ENCODE data around the gene CCDC12.

CCDC12 gene

DNA sequence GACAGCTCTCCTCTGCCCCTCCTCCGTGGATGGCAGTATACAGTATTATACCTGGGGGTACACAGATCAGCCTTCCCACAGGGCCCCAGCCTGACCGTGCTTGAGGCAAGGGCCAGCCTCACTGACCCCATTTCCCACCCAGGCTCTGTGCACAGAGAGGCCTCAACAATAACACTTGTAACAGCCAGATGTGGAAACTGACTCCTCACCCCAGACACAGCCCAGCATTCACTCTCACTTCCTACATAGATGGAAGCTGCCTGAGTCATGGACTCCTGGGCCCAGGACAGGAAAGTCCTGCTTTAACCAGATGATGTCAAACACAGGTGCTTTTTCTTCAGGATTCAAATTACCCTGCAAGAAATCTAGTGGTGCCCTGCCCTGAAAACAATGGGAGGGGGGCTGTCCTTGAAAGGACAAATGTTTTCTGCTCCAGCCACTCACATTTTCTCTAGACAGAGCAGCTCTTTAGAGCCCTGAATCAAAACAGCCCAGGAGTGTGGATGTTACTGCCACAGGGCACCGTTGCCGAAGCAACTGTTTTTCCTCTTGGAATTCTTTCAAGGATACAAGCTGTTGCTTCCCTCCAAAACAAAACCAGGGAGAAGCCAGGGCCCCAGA is 16.4 kb downstream of the CCDC12 start:
- H3K4me1 ChIP-seq (ENCODE audit: control insufficient read depth, insufficient read depth, low read length): peaks cover 10% of the 10 kb centered on the region
- H3K4me3 ChIP-seq (ENCODE audit: low read depth, low read length): no peak overlapping the region
- peaks cover 9% of the 10 kb centered on the region for H3K36me3 ChIP-seq (ENCODE audit: control insufficient read depth, insufficient read depth, low read length)
- H3K27me3 ChIP-seq (ENCODE audit: control insufficient read depth, insufficient read depth, low read length): no peaks in the 10 kb centered on the region
- H3K27ac ChIP-seq (ENCODE audit: low read depth, low read length): peak overlapping the region; percentile 57
- H3K9me3 ChIP-seq (ENCODE audit: control insufficient read depth, insufficient read depth, low read length): peaks cover 4% of the 10 kb centered on the region; the same call in 1 of the 2 replicates
- H3K9ac ChIP-seq (ENCODE audit: low read depth, low read length): no peak overlapping the region

DNA sequence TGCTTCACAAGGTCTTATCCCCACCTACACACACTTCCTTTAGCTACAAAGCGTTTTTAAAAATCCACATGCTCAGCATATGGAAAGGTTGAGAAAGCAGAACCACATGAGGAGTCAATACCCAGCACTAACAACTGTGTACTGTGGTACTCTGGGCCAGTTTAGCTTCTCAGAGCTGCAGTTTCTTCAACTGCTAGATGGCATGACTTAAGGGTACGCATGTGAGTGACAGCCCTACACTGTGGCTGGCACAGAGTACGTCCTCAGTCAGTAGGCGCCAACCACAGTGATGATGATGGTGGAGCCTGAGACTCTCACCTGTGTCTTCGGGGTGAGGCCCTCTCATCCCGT is 17.4 kb downstream of the CCDC12 start:
- Histone ChIP-seq H3K4me1 (ENCODE audit: control insufficient read depth, insufficient read depth, low read length) (peaks cover 17% of the 10 kb centered on the region), H3K9me3 (ENCODE audit: control insufficient read depth, insufficient read depth, low read length) (peaks cover 4% of the 10 kb centered on the region; the same call in 1 of the 2 replicates), H3K27me3 (ENCODE audit: control insufficient read depth, insufficient read depth, low read length) (no peaks in the 10 kb centered on the region), H3K9ac (ENCODE audit: low read depth, low read length) (no peak overlapping the region), H3K36me3 (ENCODE audit: control insufficient read depth, insufficient read depth, low read length) (peaks cover 6% of the 10 kb centered on the region), H3K27ac (ENCODE audit: low read depth, low read length) (no peak overlapping the region), H3K4me3 (ENCODE audit: low read depth, low read length) (no peak overlapping the region)

DNA sequence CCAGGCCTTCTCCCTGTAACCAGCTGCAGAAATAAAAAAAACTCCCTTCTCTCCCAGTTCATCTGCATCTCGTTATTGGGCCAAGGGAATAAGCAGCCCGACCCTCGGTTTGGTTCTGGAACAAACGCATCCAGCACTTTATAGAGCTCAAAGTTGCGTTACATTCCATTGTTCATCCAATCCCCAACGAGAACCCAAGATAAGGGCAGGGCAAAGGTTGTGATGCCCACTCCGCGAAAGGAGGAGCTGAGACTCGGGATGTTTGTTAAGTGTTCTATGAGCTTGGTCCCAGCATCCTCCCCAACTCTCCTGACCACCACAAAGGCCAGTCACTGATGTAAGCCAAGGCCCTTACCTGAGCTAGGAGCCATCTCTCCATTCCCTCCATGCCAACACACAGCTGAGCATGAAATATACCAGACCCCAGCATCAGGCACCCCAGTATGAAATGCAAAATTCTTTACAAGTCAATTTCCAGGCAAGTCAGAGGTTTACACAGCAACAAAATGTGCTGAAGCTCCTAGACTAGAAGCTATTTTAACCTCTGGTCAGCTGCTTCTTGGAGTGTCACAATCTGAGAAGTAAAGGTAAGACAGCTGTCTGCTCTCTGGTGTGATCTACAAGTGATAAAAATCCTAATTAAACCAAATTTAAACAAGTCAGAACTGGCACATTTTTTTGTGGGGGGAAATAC is 17.9 kb downstream of the CCDC12 start:
- no peak overlapping the region for H3K27ac ChIP-seq (ENCODE audit: low read depth, low read length)
- no peaks in the 10 kb centered on the region for H3K27me3 ChIP-seq (ENCODE audit: control insufficient read depth, insufficient read depth, low read length)
- peaks cover 21% of the 10 kb centered on the region for H3K4me1 ChIP-seq (ENCODE audit: control insufficient read depth, insufficient read depth, low read length)
- no peak overlapping the region for H3K4me3 ChIP-seq (ENCODE audit: low read depth, low read length)
- peaks cover 4% of the 10 kb centered on the region; the same call in 1 of the 2 replicates for H3K9me3 ChIP-seq (ENCODE audit: control insufficient read depth, insufficient read depth, low read length)
- peaks cover 6% of the 10 kb centered on the region for H3K36me3 ChIP-seq (ENCODE audit: control insufficient read depth, insufficient read depth, low read length)
- no peak overlapping the region for H3K9ac ChIP-seq (ENCODE audit: low read depth, low read length)

DNA sequence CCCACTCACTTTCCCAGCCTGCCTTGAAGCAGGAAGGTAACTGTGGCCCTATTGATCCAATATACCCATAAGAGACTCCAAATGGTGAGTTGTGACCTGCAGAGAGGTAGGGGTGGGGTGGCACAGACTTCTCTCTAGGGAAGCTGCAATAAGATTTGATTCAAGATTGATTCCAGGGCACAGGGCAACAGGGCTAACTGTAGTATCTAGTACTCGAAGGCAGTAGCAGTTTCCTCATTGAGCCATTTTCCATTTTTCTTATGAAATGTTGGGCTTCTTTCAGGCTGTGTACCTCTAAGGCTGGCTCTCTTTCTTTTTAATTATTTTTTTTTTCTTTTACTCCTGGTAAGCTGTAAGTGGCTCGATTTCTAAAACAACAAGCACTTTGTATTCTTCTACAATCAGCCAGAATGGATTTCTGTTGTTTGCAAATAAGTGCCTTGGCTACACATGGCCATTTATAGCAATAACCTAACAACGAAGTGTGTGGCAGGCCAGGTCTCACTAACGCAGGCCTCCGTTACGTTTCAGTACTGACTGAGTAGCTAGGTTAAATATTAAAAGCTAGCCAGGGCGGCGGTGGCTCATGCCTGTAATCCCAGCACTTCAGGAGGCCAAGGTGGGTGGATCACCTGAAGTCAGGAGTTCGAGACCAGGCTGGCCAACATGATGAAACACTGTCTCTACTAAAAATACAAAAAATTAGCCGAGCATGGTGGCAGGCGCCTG is 19.3 kb downstream of the CCDC12 start:
- Histone ChIP-seq H3K36me3 (ENCODE audit: control insufficient read depth, insufficient read depth, low read length) (no peaks in the 10 kb centered on the region), H3K4me1 (ENCODE audit: control insufficient read depth, insufficient read depth, low read length) (peaks cover 26% of the 10 kb centered on the region), H3K27me3 (ENCODE audit: control insufficient read depth, insufficient read depth, low read length) (no peaks in the 10 kb centered on the region), H3K4me3 (ENCODE audit: low read depth, low read length) (no peak overlapping the region), H3K27ac (ENCODE audit: low read depth, low read length) (no peak overlapping the region), H3K9me3 (ENCODE audit: control insufficient read depth, insufficient read depth, low read length) (no peaks in the 10 kb centered on the region), H3K9ac (ENCODE audit: low read depth, low read length) (no peak overlapping the region)

DNA sequence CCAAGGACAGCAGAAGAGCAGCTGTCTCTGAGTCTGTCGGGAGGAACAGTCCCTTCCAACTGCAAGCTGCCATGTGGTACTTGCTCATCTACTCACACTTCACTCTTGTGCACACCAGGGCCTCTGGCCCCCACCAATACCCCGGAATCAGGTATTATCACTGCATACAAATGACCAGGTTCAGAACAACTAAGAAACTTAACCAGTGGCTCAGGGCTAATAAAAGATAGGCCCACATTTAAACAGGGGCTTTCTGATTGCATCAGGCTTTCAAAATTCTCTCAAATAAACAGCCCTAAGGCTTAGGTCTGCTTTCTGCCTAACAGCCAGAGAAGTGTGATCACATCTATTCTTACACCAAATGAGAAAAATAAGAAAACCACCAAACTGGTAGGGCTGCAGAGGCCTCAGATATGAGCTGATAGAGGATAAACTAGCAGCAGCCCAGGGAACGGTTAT is 20.7 kb downstream of the CCDC12 start:
- Histone ChIP-seq H3K27ac (ENCODE audit: low read depth, low read length) (no peak overlapping the region), H3K27me3 (ENCODE audit: control insufficient read depth, insufficient read depth, low read length) (no peaks in the 10 kb centered on the region), H3K36me3 (ENCODE audit: control insufficient read depth, insufficient read depth, low read length) (no peaks in the 10 kb centered on the region), H3K9ac (ENCODE audit: low read depth, low read length) (no peak overlapping the region), H3K4me3 (ENCODE audit: low read depth, low read length) (no peak overlapping the region), H3K9me3 (ENCODE audit: control insufficient read depth, insufficient read depth, low read length) (no peaks in the 10 kb centered on the region), H3K4me1 (ENCODE audit: control insufficient read depth, insufficient read depth, low read length) (peaks cover 26% of the 10 kb centered on the region)

DNA sequence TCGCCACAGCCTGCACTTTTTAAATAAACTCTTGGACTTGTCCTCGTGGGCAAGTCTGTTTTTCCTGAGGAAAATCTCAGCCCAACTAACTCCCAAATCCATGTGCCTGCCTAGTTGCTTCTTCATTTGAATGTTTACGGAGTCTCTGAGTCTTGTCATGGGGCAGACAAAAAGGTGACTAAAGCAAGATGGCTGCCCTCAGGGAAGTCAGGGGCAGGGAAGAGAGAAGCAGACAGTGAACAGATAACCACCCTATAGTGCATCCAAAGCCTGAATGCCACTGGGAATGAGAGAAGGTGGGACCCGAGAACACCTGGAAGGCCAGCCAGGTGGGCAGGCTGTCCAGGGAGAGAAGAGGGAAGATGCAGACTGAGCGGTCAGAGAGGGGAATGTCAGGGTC is 21.4 kb downstream of the CCDC12 start:
- H3K9ac ChIP-seq (ENCODE audit: low read depth, low read length): no peak overlapping the region
- no peaks in the 10 kb centered on the region for H3K27me3 ChIP-seq (ENCODE audit: control insufficient read depth, insufficient read depth, low read length)
- H3K27ac ChIP-seq (ENCODE audit: low read depth, low read length): no peak overlapping the region
- H3K4me3 ChIP-seq (ENCODE audit: low read depth, low read length): no peak overlapping the region
- H3K36me3 ChIP-seq (ENCODE audit: control insufficient read depth, insufficient read depth, low read length): no peaks in the 10 kb centered on the region
- H3K9me3 ChIP-seq (ENCODE audit: control insufficient read depth, insufficient read depth, low read length): no peaks in the 10 kb centered on the region
- H3K4me1 ChIP-seq (ENCODE audit: control insufficient read depth, insufficient read depth, low read length): peaks cover 20% of the 10 kb centered on the region

DNA sequence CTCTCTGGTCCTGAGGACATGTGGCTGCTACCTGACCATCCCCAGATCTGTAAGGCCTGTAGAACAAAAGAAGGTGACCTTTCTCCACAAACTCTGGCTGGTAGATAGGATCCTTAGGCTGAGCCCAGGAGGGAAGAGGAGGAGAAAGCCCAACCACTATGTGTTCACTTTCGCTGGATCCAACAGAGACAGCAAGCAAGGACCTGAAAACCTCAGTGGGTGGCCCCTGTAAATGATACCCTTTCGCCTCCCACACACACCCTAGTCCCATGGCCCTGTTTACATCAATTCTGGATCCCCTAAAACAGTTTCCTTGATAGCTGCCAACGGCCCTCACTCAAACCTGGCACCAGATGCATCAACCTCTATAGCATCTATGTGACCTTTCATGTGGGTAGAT is 22.4 kb downstream of the CCDC12 start:
- Histone ChIP-seq H3K9me3 (ENCODE audit: control insufficient read depth, insufficient read depth, low read length) (no peaks in the 10 kb centered on the region), H3K36me3 (ENCODE audit: control insufficient read depth, insufficient read depth, low read length) (no peaks in the 10 kb centered on the region), H3K9ac (ENCODE audit: low read depth, low read length) (no peak overlapping the region), H3K4me1 (ENCODE audit: control insufficient read depth, insufficient read depth, low read length) (peaks cover 22% of the 10 kb centered on the region), H3K27ac (ENCODE audit: low read depth, low read length) (no peak overlapping the region), H3K27me3 (ENCODE audit: control insufficient read depth, insufficient read depth, low read length) (no peaks in the 10 kb centered on the region), H3K4me3 (ENCODE audit: low read depth, low read length) (no peak overlapping the region)

DNA sequence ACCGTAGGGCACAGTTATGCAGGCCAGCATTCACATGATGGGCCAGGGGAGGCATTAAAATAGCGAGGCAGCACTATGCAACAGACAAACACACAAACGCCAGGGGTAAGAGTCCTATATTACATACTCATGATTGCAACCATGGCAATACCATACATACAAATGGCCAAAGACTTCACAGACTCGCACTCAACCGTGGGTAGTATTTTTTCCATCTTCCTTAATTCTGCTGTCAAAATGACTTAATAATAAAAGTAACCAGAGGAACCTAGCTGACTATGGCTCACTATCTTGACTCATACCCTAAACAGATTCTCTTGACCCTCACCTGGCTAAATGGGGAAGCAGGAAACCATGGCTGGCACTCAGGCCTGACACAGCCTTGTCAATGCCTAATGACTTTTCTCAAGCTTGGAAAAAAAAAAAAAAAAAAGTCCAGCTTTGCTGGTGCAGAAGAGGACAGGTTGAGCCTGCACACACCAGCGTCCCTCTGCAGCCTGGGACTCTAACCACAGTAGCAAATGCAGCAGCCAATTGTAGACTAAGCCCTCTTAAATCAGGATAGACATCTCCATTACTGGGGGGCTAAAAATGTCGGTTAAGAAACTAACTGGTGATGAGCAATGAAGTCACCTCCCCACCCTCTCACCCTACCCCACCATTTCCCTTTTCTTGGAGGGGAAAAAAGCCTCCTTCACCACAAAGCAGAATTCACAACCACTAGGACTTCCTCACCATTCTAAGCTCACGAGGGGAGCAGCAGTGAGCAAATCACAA is 23.1 kb downstream of the CCDC12 start:
- H3K27ac ChIP-seq (ENCODE audit: low read depth, low read length): no peak overlapping the region
- no peaks in the 10 kb centered on the region for H3K36me3 ChIP-seq (ENCODE audit: control insufficient read depth, insufficient read depth, low read length)
- H3K9me3 ChIP-seq (ENCODE audit: control insufficient read depth, insufficient read depth, low read length): no peaks in the 10 kb centered on the region
- no peaks in the 10 kb centered on the region for H3K27me3 ChIP-seq (ENCODE audit: control insufficient read depth, insufficient read depth, low read length)
- H3K4me1 ChIP-seq (ENCODE audit: control insufficient read depth, insufficient read depth, low read length): peaks cover 22% of the 10 kb centered on the region
- H3K9ac ChIP-seq (ENCODE audit: low read depth, low read length): no peak overlapping the region
- H3K4me3 ChIP-seq (ENCODE audit: low read depth, low read length): no peak overlapping the region

DNA sequence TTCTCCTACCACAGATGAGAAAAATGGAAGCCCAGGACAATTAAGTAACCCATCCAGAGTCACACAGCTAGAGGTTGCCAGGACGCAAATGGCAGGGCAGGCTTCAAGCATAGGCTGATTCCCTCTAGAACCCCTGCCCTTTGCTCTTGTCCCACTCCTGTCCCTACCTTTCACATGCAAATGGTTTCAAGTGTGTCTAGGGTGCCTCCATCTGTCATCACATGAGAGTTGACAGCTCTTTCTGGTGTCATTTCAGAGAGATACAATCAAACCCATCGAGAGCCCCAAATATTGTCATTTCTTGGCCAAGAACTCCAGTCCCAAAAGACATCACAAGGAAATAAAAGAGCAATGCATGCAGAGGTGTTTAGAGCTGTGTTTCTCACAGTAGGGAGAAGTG is 23.7 kb downstream of the CCDC12 start:
- H3K27ac ChIP-seq (ENCODE audit: low read depth, low read length): no peak overlapping the region
- H3K4me3 ChIP-seq (ENCODE audit: low read depth, low read length): no peak overlapping the region
- H3K27me3 ChIP-seq (ENCODE audit: control insufficient read depth, insufficient read depth, low read length): no peaks in the 10 kb centered on the region
- no peaks in the 10 kb centered on the region for H3K9me3 ChIP-seq (ENCODE audit: control insufficient read depth, insufficient read depth, low read length)
- no peaks in the 10 kb centered on the region; the same call in 1 of the 2 replicates for H3K36me3 ChIP-seq (ENCODE audit: control insufficient read depth, insufficient read depth, low read length)
- H3K9ac ChIP-seq (ENCODE audit: low read depth, low read length): no peak overlapping the region
- peaks cover 22% of the 10 kb centered on the region for H3K4me1 ChIP-seq (ENCODE audit: control insufficient read depth, insufficient read depth, low read length)

DNA sequence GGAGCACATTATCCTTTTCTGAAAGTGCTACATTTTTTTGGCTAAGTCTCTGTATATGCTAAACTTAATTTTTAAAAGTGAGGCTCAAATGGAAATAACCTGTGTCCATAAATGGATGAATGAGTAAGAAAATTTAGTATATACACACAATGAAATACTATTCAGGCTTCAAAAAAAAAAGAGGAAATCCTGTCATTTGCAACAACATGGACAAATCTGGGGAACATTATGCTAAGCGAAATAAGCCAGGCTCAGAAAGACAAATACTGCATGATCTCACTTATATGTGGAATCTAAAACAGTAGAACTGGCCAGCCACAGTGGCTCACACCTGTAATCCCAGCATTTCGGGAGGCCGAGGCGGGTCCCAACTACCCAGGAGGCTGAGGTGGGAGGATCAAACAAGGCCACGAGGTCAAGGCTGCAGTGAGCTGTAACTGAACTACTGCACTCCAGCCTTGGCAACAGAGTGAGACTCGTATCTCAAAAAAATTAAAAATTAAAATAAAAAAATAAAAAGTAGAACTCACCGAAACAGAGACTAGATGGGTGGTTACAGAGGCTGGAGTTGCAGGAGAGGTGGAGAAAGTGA is 25.8 kb downstream of the CCDC12 start:
- H3K27me3 ChIP-seq (ENCODE audit: control insufficient read depth, insufficient read depth, low read length): no peaks in the 10 kb centered on the region
- no peak overlapping the region for H3K4me3 ChIP-seq (ENCODE audit: low read depth, low read length)
- H3K36me3 ChIP-seq (ENCODE audit: control insufficient read depth, insufficient read depth, low read length): no peaks in the 10 kb centered on the region; the same call in 1 of the 2 replicates
- no peaks in the 10 kb centered on the region for H3K9me3 ChIP-seq (ENCODE audit: control insufficient read depth, insufficient read depth, low read length)
- H3K4me1 ChIP-seq (ENCODE audit: control insufficient read depth, insufficient read depth, low read length): peaks cover 22% of the 10 kb centered on the region
- no peak overlapping the region for H3K27ac ChIP-seq (ENCODE audit: low read depth, low read length)
- H3K9ac ChIP-seq (ENCODE audit: low read depth, low read length): no peak overlapping the region

All from HUES48 (cell line).